Pancreas (tissue), 10 donors: ENCODE results near the gene SLC44A5. TPM values are rescaled to one million over a fixed set of nuclear protein-coding genes. Genes with fewer than 3 reads are reported as not detected.
"Not testable (repeated sequence)": the region's sequence is repeated elsewhere in the genome, so short reads cannot be mapped to it uniquely, and the experiment has no call there.

Experiments
- ATAC-seq, 4 donors: fragments of 200-7000 bp; cut with Tn5 transposase; one replicate each; pipeline versions ENCODE4 v1.8.0 to v1.9.1; 2020; ENCODE audit warnings: mild to moderate bottlenecking in 4 of 4, moderate library complexity in 4 of 4
- DNase-seq, 6 donors: peaks; one replicate each; pipeline ENCODE4 v3.0.0-alpha.2; 2020
- FAIRE-seq: peaks from 2 replicates; lab custom pipeline; 2012; peaks lifted over from hg19 to GRCh38; lab: Jason Lieb, UNC
- H3K27ac ChIP-seq, 4 donors: fragments of 200-600 bp; sonication (generic); 1 replicate in 3 of 4; 2 replicates in 1 of 4; pipeline versions ENCODE4 v1.5.0 to v1.8.0; 2020
- H3K27me3 ChIP-seq, 4 donors: fragments of 200-600 bp; one replicate each; pipeline ENCODE4 v1.8.0; 2021
- H3K36me3 ChIP-seq, 3 donors: fragments of 200-600 bp; sonication (generic) in 1 of 3; one replicate each; pipeline versions ENCODE4 v1.5.0 to v1.8.0; 2020 to 2021
- H3K4me1 ChIP-seq, 3 donors: fragments of 200-600 bp; one replicate each; pipeline ENCODE4 v1.8.0; 2021
- H3K4me3 ChIP-seq, 4 donors: fragments of 200-600 bp; sonication (generic) in 2 of 4; one replicate each; pipeline versions ENCODE4 v1.5.0 to v1.8.0; 2020 to 2021
- H3K9me3 ChIP-seq, 4 donors: fragments of 200-600 bp; one replicate each; pipeline ENCODE4 v1.8.0; 2021
- WGBS, 2 donors: extraction: QIAGEN DNeasy Blood & Tissue Kit; methylation state at CpG; one replicate each; pipeline ENCODE4 v1.1.7; 2013; 5-methylcytosine and 5-hydroxymethylcytosine counted together
- intact Hi-C, 3 donors: fragments of 100-400 bp; cut with DNase I; formaldehyde crosslinking; loops; one replicate each; pipeline versions ENCODE4 v1.11.1 to v1.14.2; 2022
- polyA plus RNA-seq, 2 donors: library from polyadenylated mRNA; stranded (reverse); fragments of 200-250 nt; gene quantifications; one replicate each; pipeline ENCODE4 v1.2.3, GENCODE V29; 2013
- total RNA-seq, 6 donors: library from RNA; stranded (reverse); fragmentation: NEBNext Ultra II Directional in 4 of 6; extraction: Animal tissue kit (Norgen Biotek cat#: 25700) in 4 of 6; gene quantifications; one replicate each; pipeline versions ENCODE4 v1.2.1 to v1.2.4, GENCODE V29; 2021 to 2023
- TF ChIP-seq, protein P1 (sequence below), 4 donors: fragments of 200-600 bp; sonication (generic) in 3 of 4; IDR thresholded peaks; one replicate each; pipeline versions ENCODE4 v1.5.0 to v1.8.0; 2021; ENCODE audit warnings: antibody characterized with exemption in 4 of 4
- donor health status: healthy with polysubstance abuse.
- donor health status: DM: no; HTN: no; CAD: no; lungs with moderate emphysema.
- donor health status: DM: no; HTN: no; CAD: no.
- donor health status: control.
- donor health status: control.
- donor health status: Bipolar disorder and iron deficiency.
- donor health status: DM: yes; HTN: yes; CAD: no.
- donor health status: DM: no; HTN: no; CAD: no.
- donor health status: DM: no; HTN: no; CAD: no.
- donor health status: DM: yes; HTN: yes; CAD: no.

The SLC44A5 gene
- total and polyA plus RNA-seq, 8 donors = 0.16 to 3.4 (median 1.2) TPM

DNA sequence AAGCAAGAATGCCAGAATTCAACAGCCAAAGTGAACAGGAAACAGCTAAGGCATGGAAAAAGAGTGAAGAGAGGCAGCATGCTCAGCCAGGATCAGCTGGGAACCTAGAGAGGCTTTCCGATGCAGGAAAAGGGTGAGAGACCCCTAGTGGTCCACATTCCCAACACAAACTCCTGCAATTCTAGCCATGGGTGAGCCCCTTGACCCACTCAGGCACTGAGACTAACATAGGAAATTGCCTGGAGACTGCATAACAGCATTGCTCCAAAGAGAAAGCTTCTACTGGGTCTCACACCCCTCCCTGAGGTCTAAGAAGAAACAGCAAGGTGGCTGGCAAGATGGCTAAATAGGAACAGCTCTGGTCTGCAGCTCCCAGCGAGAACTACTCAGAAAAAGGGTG is 353.5 kb downstream of the SLC44A5 start:
- no peak for DNase-seq
- ATAC-seq = no peak
- TF ChIP-seq, protein P1, sequence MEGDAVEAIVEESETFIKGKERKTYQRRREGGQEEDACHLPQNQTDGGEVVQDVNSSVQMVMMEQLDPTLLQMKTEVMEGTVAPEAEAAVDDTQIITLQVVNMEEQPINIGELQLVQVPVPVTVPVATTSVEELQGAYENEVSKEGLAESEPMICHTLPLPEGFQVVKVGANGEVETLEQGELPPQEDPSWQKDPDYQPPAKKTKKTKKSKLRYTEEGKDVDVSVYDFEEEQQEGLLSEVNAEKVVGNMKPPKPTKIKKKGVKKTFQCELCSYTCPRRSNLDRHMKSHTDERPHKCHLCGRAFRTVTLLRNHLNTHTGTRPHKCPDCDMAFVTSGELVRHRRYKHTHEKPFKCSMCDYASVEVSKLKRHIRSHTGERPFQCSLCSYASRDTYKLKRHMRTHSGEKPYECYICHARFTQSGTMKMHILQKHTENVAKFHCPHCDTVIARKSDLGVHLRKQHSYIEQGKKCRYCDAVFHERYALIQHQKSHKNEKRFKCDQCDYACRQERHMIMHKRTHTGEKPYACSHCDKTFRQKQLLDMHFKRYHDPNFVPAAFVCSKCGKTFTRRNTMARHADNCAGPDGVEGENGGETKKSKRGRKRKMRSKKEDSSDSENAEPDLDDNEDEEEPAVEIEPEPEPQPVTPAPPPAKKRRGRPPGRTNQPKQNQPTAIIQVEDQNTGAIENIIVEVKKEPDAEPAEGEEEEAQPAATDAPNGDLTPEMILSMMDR (IDR thresholded peaks at IDR 0.05) = no peak
- WGBS, 2 donors = 63 to 65% methylated on average over 2 of the region's 2 CpGs
- Histone ChIP-seq H3K27ac (no peak overlapping the region), H3K36me3 (no peaks in the 10 kb centered on the region), H3K4me3 (no peak overlapping the region), H3K4me1 (no peaks in the 10 kb centered on the region), H3K27me3 (no peaks in the 10 kb centered on the region), H3K9me3 (no peaks in the 10 kb centered on the region)
- FAIRE-seq = no peak
- intact Hi-C loops = loop anchor here in 1 of 3 donors (10.0 kb wide), 1 partner anchor 367 kb away; no protein-coding TSS in a partner anchor

DNA sequence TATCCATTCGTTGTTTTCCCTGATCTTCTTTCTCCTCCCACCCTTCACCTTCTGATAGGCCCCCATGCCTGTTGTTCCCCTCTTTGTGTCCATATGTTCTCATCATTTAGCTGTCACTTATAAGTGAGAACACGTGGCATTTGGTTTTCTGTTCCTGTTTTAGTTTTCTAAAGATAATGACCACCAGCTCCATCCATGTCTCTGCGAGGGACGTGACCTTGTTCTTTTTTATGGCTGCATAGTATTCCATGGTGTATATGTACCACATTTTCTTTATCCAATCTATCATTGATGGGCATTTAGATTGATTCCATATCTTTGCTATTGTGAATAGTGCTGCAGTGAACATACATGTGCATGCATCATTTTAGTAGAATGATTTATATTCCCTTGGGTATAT is 360.8 kb downstream of the SLC44A5 start:
- not testable (repeated sequence) for H3K27me3 ChIP-seq, DNase-seq, ATAC-seq, H3K4me1 ChIP-seq, H3K27ac ChIP-seq, H3K36me3 ChIP-seq, FAIRE-seq, H3K9me3 ChIP-seq, H3K4me3 ChIP-seq
- intact Hi-C loops = loop anchor here in 1 of 3 donors (10.0 kb wide), 1 partner anchor 375 kb away; no protein-coding TSS in a partner anchor
- WGBS, 2 donors = 70 to 78% methylated on average over 4 of the region's 4 CpGs

DNA sequence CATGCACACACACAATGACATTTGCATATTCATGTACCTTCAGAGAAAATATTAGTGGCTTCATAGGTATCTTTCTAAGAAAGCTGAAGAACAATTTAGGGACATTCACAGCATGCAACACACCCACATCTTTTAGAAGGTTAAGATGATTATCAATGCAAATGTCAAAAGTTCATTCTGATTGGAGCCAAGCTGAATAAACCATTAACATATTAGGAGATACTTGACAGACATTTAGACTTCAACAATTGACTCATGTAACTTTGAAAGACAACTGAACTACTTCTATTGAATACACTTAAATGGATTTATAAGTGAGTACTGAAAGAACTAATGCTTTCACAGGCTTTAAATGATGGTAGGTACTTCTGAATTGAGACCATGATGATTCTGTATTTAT is 365.7 kb downstream of the SLC44A5 start:
- no peak for FAIRE-seq
- no peak for ATAC-seq
- no peak for DNase-seq
- H3K27ac ChIP-seq = no peak overlapping the region
- intact Hi-C loops = no loop called here
- no peaks in the 10 kb centered on the region for H3K9me3 ChIP-seq
- TF ChIP-seq, protein P1 (IDR thresholded peaks at IDR 0.05) = no peak
- H3K27me3 ChIP-seq = no peaks in the 10 kb centered on the region
- no peaks in the 10 kb centered on the region for H3K4me1 ChIP-seq
- no peaks in the 10 kb centered on the region for H3K36me3 ChIP-seq
- no peak overlapping the region for H3K4me3 ChIP-seq

DNA sequence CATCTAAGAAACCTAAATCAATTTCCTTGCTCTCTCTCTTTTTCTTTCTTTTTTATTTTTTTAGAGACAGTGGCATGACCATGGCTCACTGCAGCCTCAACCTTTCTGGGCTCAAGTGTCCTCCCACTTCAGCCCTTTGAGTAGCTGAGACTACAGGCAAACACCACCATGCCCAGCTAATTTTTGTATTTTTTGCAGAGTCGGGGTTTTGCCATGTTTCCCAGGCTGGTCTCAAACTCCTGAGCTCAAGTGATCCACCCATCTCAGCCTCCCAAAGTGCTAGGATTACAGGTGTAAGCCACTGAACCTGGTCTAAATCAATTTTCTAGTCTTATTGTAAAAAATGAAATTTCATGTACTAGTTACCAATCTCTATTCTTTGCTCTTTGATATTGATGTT is 367.8 kb downstream of the SLC44A5 start:
- intact Hi-C loops = no loop called here
- Histone ChIP-seq H3K36me3 (no peaks in the 10 kb centered on the region), H3K27me3 (no peaks in the 10 kb centered on the region), H3K4me3 (no peak overlapping the region), H3K9me3 (no peaks in the 10 kb centered on the region), H3K4me1 (no peaks in the 10 kb centered on the region), H3K27ac (no peak overlapping the region)
- ATAC-seq = no peak
- no peak for DNase-seq
- no peak for FAIRE-seq
- TF ChIP-seq, protein P1 (IDR thresholded peaks at IDR 0.05) = no peak
- WGBS, 2 donors = 50 to 55% methylated on average over 1 of the region's 1 CpG

DNA sequence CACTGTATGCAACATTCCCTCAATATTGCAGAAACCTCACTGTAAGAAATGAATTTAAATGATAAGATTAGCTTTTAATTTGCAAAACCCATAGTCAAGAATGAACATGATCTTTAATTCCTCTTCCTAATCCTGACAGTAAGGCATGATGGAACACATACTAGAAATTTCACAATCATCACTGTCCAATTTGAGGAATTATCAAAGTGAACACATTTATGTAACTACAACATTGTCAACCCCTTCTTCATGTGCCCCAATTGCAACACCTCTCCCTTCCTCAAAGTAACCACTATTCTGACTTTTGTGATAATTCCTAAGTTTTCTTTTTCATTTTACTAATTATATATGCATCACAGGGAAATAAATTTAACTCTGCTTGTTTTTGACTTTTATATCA is 373.6 kb downstream of the SLC44A5 start:
- no peak for FAIRE-seq
- intact Hi-C loops = no loop called here
- H3K36me3 ChIP-seq = no peaks in the 10 kb centered on the region
- H3K9me3 ChIP-seq = no peaks in the 10 kb centered on the region
- H3K27me3 ChIP-seq = no peaks in the 10 kb centered on the region
- no peak for DNase-seq
- peaks cover 0 to 3% (median 0%) of the 10 kb centered on the region in 3 donors for H3K4me1 ChIP-seq
- no peak overlapping the region for H3K27ac ChIP-seq
- no peak for ATAC-seq
- TF ChIP-seq, protein P1 (IDR thresholded peaks at IDR 0.05) = no peak
- no peak overlapping the region for H3K4me3 ChIP-seq
